ENCODE results near the gene BOD1. TPM values are rescaled to one million over a fixed set of nuclear protein-coding genes. Genes with fewer than 3 reads are reported as not detected.

Gene BOD1
- total and polyA plus RNA-seq, 4 donors, result 15.1 to 16.0 (median 15.6) TPM

- Histone ChIP-seq H3K9ac (ENCODE audit: low read depth in 1 of 2, low read length in 2 of 2) (no peak overlapping the region), H3K9me3 (ENCODE audit: control insufficient read depth in 4 of 4, low read length in 3 of 4) (no peaks in the 10 kb centered on the region), H3K27ac (ENCODE audit: low read depth in 1 of 2, low read length in 2 of 2) (no peak overlapping the region), H3K36me3 (ENCODE audit: control insufficient read depth in 4 of 4, insufficient read depth in 3 of 4, low read depth in 1 of 4, low read length in 3 of 4) (no peaks in the 10 kb centered on the region), H3K4me3 (ENCODE audit: low read depth in 1 of 3, low read length in 3 of 3) (no peak overlapping the region), H3K27me3 (ENCODE audit: control insufficient read depth in 4 of 4, insufficient read depth in 4 of 4, low read length in 3 of 4) (no peaks in the 10 kb centered on the region), H3K4me1 (ENCODE audit: control insufficient read depth in 4 of 4, insufficient read depth in 4 of 4, low read length in 3 of 4) (peaks cover 4 to 34% (median 22%) of the 10 kb centered on the region in 4 donors)
- 88% methylated on average over 6 of the region's 6 CpGs for WGBS
- TF ChIP-seq ZBTB33 (IDR thresholded peaks at IDR 0.05), result no peak
- no peak for TF ChIP-seq HNF4G (IDR thresholded peaks at IDR 0.05)
- no peak for TF ChIP-seq MAX (IDR thresholded peaks at IDR 0.05)
- no peak for TF ChIP-seq TAF1 (conservative IDR thresholded peaks at IDR 0.05)
- DNase-seq (ENCODE audit: low spot score), result no peak
Measured at GRCh38 chr5:173625673-173626504, 9.4 kb upstream of the BOD1 start.

GRCh38 chr5:173625261-173625660, 8.8 kb upstream of the BOD1 start:
- no peak for DNase-seq (ENCODE audit: low spot score)
- Histone ChIP-seq H3K27me3 (ENCODE audit: control insufficient read depth in 4 of 4, insufficient read depth in 4 of 4, low read length in 3 of 4) (no peaks in the 10 kb centered on the region), H3K9me3 (ENCODE audit: control insufficient read depth in 4 of 4, low read length in 3 of 4) (no peaks in the 10 kb centered on the region), H3K4me3 (ENCODE audit: low read depth in 1 of 3, low read length in 3 of 3) (no peak overlapping the region), H3K4me1 (ENCODE audit: control insufficient read depth in 4 of 4, insufficient read depth in 4 of 4, low read length in 3 of 4) (peaks cover 4 to 29% (median 22%) of the 10 kb centered on the region in 4 donors), H3K27ac (ENCODE audit: low read depth in 1 of 2, low read length in 2 of 2) (no peak overlapping the region), H3K9ac (ENCODE audit: low read depth in 1 of 2, low read length in 2 of 2) (no peak overlapping the region), H3K36me3 (ENCODE audit: control insufficient read depth in 4 of 4, insufficient read depth in 3 of 4, low read depth in 1 of 4, low read length in 3 of 4) (no peaks in the 10 kb centered on the region)
- TF ChIP-seq NR2F2 (IDR thresholded peaks at IDR 0.05) (no peak), HNF4A (conservative IDR thresholded peaks at IDR 0.05) (no peak), TAF1 (conservative IDR thresholded peaks at IDR 0.05) (no peak), HNF4G (IDR thresholded peaks at IDR 0.05) (no peak), EGR1 (IDR thresholded peaks at IDR 0.05; ENCODE audit: low read depth in 2 of 2) (no peak), ZBTB33 (IDR thresholded peaks at IDR 0.05) (no peak), FOXA2 (IDR thresholded peaks at IDR 0.05) (no peak)
- WGBS, result 93% methylated on average over 3 of the region's 3 CpGs

GRCh38 chr5:173624282-173624681, 7.8 kb upstream of the BOD1 start:
- Histone ChIP-seq H3K4me3 (ENCODE audit: low read depth in 1 of 3, low read length in 3 of 3) (no peak overlapping the region), H3K9me3 (ENCODE audit: control insufficient read depth in 4 of 4, low read length in 3 of 4) (no peaks in the 10 kb centered on the region), H3K9ac (ENCODE audit: low read depth in 1 of 2, low read length in 2 of 2) (no peak overlapping the region), H3K27me3 (ENCODE audit: control insufficient read depth in 4 of 4, insufficient read depth in 4 of 4, low read length in 3 of 4) (no peaks in the 10 kb centered on the region), H3K4me1 (ENCODE audit: control insufficient read depth in 4 of 4, insufficient read depth in 4 of 4, low read length in 3 of 4) (peaks cover 4 to 29% (median 22%) of the 10 kb centered on the region in 4 donors), H3K27ac (ENCODE audit: low read depth in 1 of 2, low read length in 2 of 2) (no peak overlapping the region), H3K36me3 (ENCODE audit: control insufficient read depth in 4 of 4, insufficient read depth in 3 of 4, low read depth in 1 of 4, low read length in 3 of 4) (no peaks in the 10 kb centered on the region)
- TF ChIP-seq HNF4G (IDR thresholded peaks at IDR 0.05) (no peak), RXRA (IDR thresholded peaks at IDR 0.05) (no peak), RAD21 (IDR thresholded peaks at IDR 0.05) (no peak), ATF3 (IDR thresholded peaks at IDR 0.05) (no peak), GABPA (IDR thresholded peaks at IDR 0.05 in 1 of 2, conservative IDR thresholded peaks at IDR 0.05 in 1 of 2) (no peak), FOXA1 (IDR thresholded peaks at IDR 0.05) (no peak), TAF1 (conservative IDR thresholded peaks at IDR 0.05) (no peak), HNF4A (conservative IDR thresholded peaks at IDR 0.05) (no peak), CTCF (IDR thresholded peaks at IDR 0.05; ENCODE audit: low read depth, low read length, missing input control) (no peak), YY1 (IDR thresholded peaks at IDR 0.05) (no peak), JUND (IDR thresholded peaks at IDR 0.05) (no peak)
- whole genome bisulfite sequencing, result 70% methylated on average over 5 of the region's 5 CpGs
- DNase-seq (ENCODE audit: low spot score), result no peak

Measured in liver (tissue), 9 donors.